GM20000 (cell line): Measurements from ENCODE around the gene SOX6.

Experiments
- DNase-seq: peaks from one replicate; pipeline ENCODE4 v3.0.0; 2012; ENCODE audit warnings: low spot score
- TF ChIP-seq, protein P1 (sequence below): IDR thresholded peaks from 2 replicates; pipeline ENCODE4 v1.5.1; 2012; ENCODE audit warnings: mild to moderate bottlenecking, control low read depth; ENCODE audit errors: extremely low read depth, missing control alignments

The SOX6 gene

DNA sequence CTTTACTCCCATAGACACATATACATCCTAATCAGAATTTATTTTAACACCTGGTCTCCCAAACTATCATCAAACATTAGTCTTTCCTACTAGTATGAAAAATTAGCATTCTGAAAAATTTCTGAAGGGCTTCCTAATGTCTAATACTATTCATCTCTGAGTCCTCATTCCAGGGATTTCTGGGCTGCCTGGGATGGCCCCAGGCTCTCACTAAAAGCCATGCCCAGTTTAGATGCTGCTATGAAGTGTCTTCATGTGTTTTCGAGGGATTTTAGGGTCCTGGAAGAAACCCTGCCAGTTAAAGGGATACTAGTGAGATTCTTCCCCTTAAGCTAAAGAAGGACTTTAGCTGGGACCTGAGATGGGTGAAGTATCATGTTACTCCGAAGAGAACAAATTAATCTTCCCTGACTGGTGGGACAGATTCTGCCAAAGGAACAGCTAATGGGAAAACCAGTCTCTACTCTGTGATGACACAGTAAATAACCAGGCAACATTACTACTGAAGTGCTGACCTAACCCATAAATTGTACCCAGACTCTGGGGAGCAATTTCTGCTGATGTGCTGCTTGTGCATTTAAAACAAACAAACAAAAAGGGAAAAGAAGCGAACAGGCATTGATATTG lies 342.6 kb downstream of the SOX6 start:
- TF ChIP-seq, protein P1, sequence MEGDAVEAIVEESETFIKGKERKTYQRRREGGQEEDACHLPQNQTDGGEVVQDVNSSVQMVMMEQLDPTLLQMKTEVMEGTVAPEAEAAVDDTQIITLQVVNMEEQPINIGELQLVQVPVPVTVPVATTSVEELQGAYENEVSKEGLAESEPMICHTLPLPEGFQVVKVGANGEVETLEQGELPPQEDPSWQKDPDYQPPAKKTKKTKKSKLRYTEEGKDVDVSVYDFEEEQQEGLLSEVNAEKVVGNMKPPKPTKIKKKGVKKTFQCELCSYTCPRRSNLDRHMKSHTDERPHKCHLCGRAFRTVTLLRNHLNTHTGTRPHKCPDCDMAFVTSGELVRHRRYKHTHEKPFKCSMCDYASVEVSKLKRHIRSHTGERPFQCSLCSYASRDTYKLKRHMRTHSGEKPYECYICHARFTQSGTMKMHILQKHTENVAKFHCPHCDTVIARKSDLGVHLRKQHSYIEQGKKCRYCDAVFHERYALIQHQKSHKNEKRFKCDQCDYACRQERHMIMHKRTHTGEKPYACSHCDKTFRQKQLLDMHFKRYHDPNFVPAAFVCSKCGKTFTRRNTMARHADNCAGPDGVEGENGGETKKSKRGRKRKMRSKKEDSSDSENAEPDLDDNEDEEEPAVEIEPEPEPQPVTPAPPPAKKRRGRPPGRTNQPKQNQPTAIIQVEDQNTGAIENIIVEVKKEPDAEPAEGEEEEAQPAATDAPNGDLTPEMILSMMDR = no peak
- DNase-seq = no peak

DNA sequence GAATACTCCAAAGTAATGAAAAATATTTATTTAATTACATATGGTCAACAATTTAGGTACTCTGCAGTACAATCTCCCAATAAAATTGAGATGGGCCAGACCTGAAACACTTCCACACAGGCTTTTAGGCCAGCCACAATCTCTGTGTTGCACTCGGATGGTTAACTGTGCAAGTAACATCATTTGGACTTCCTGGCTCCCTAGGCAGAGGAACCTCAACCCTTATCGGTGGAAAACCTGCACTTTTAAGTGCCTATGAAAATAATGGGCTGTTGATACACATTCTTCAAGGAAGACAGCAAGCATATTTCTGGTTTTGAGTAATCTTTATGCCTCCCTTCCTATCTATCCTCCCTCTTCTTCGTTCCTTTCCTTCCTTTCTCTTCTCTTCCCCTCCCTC lies 343.1 kb downstream of the SOX6 start:
- TF ChIP-seq, protein P1 = no peak
- no peak for DNase-seq

DNA sequence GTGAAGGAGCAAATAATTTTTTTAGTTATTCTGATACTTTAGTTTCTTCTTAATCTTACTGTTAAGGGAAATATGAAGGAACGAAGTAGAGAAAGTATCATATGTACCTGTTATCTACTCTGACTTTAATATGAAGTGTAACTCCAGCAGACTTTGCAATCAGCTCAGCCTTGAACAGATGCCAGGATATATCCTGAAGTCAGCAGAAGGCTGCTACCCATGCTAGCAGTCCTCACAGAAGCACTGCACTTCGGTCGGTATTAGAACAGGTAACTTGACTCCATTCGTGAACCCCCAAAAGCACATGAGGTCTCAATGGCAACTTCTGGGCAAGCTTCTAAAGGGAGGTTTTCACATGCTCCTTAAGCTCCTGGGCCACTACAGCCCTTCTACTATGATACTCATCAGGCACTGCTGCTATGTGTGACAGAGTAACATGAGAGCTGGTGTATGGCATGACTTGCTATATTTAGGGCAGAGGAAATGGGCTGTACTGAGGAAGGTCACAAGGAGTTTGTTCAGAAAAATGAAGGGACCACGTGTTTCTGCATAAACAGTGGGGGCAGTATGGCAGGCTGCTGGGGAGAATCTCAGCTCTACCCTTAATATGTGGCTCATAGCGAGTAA lies 344.1 kb downstream of the SOX6 start:
- no peak for DNase-seq
- TF ChIP-seq, protein P1 = no peak

DNA sequence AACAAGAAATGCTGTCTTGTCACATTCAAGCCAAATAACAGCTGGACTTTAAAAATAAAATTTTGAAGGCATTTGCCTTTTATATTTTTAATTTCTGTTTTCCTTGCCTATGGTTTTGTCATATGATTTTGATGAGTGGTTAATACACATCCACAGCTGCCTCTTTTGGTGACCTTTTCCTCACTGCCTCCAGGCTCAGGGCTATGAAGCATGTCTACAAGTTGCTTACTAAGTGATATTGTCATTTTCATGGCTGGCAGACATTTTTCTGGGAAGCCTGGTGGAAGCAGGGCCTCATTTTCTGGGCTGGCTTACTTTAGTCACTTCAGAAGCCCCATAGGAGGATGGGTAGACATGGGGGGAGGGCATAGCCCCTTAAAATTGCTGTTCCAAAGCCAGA lies 344.9 kb downstream of the SOX6 start:
- TF ChIP-seq, protein P1 = no peak
- DNase-seq = no peak

DNA sequence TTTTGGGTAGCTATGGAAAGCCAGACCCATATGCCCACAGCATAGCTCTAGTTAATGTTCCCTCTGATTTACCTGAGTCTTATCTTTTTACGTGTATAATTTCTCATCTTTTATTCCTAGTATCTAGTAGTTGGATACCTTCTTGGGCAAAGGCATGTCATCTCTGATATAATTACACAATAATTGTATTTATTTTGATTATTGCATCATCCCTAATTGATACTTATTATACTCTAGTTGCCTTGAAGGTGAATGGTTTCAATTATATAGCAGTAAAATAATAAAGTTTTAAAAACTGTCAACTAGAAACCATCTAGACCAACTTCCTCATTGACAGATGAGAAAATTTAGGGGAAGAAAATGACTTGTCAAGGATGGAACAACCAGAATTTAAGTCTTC lies 347.3 kb downstream of the SOX6 start:
- no peak for DNase-seq
- TF ChIP-seq, protein P1 = no peak

DNA sequence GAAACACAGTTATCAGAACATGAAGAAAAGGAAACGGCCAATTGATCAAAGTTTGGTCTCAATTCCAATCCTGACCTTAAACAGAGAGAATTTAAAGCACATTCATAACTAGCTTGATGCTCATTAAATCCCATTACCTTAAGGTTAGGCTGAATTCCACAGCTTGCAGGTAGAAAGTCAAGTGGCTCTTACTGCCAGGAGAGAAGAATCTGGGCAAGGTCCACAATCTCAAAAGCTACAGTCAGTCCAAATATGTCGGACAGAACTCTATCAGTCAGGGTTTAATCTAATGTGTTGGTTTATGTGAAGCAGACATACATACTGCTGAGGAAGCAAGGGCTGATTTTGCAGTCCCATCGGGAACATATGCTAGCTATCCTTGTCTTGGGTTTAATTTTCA lies 348.8 kb downstream of the SOX6 start:
- TF ChIP-seq, protein P1 = no peak
- DNase-seq = no peak

DNA sequence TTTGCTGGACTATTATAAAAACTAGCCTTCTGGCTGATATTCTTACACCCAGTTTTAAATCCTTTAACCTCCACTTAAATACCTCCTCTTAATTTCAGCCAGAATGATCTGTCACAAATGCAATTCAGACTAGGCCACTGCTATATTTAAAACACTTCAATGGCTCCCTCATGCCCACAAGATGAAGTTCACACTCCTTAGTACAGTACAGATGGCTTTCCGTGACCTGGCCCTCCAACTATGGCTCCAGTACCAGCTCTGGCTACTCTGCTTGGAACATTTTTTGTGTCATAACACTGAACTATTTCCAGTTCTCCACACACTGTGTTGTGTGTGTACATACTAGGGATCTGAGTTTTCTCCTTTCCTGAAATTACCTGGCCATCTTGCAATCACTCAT lies 353.4 kb downstream of the SOX6 start:
- TF ChIP-seq, protein P1 = no peak
- DNase-seq = no peak
